ENCODE data around the gene ABCC11.

ABCC11 gene

DNA sequence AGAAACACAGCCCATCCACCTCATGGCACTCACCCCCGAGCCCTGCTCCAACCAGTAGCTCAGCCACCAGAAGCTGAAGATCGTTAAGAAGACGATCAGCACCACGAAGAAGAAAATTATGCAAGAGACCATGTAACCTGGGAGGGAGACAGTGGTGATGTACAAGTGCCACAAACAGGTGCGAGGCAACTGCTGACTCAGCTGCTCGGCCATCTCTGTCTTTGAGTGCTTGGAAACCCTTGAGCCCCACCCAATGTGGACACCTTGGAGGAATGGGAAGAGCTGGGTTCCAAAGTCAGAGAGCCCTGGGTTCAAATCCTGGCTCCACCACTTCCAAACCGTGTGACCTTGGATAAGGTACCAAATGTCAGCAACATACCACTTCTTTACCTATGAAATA, 53.5 kb downstream of the ABCC11 start:
- Histone ChIP-seq H3K18ac (ENCODE audit: low read length) (no peak overlapping the region), H3K9ac (ENCODE audit: low read length) (no peak overlapping the region), H3K36me3 (ENCODE audit: control insufficient read depth, insufficient read depth, low read length) (no peaks in the 10 kb centered on the region), H3K4ac (ENCODE audit: low read depth, low read length) (no peak overlapping the region), H2BK120ac (ENCODE audit: low read depth, low read length) (no peak overlapping the region), H3K56ac (ENCODE audit: low read length) (no peak overlapping the region), H3K27ac (ENCODE audit: low read depth, low read length) (no peak overlapping the region), H2BK5ac (ENCODE audit: low read length) (no peak overlapping the region), H4K8ac (ENCODE audit: low read depth, low read length) (no peak overlapping the region), H3K4me3 (ENCODE audit: low read length) (no peak overlapping the region), H2AK5ac (ENCODE audit: low read length) (no peak overlapping the region), H4K5ac (ENCODE audit: low read length) (no peak overlapping the region), H3K79me2 (ENCODE audit: control insufficient read depth, insufficient read depth, low read length) (no peaks in the 10 kb centered on the region), H3K4me1 (ENCODE audit: control insufficient read depth, low read depth, low read length) (no peaks in the 10 kb centered on the region), H3K79me1 (ENCODE audit: low read length) (no peaks in the 10 kb centered on the region), H3K23ac (ENCODE audit: low read length) (no peak overlapping the region), H3K4me2 (ENCODE audit: low read length) (no peak overlapping the region), H2BK15ac (replicated peaks; ENCODE audit: low read depth) (no peak overlapping the region), H3K27me3 (ENCODE audit: insufficient read depth, low read length, poor library complexity) (no peaks in the 10 kb centered on the region)
- no peak for DNase-seq
- no CpG with 5 or more reads among the region's 7 CpGs for WGBS (ENCODE audit: extremely low coverage, insufficient coverage, low lambda C conversion rate)

DNA sequence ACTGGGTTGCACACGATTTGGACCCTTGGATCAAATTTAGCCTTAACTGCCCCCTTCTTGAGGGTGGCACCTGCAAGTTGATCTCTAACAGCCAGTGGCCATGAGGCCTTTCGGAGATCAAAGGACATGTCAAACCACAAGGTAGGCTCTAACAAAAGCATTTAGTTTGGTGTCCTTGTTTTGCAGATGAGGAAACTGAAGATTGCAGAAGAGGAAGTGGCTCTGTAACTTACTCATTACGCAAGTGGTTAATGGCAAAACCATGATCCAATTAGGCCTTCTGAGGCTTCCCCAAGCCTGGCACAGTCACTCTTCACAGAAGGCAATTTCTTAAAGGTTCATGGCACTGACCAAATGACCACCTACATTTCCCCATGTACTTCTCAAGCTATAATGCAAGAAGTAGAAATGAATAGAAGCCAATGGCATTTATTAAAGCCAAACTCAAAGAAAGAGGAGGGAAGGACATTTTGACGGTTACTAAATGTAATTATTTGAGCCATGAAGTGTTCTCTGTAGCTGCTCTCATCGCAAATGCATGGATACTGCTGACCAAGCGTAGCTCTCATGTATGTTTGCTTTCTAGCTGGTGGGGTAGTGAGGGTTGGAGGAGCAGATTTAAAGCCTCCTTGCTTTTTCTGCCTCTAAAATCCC, 58.8 kb downstream of the ABCC11 start:
- WGBS (ENCODE audit: extremely low coverage, insufficient coverage, low lambda C conversion rate), result no CpG with 5 or more reads among the region's 6 CpGs
- no peak overlapping the region for H3K18ac ChIP-seq (ENCODE audit: low read length)
- H3K4me3 ChIP-seq (ENCODE audit: low read length), result no peak overlapping the region
- H2BK120ac ChIP-seq (ENCODE audit: low read depth, low read length), result no peak overlapping the region
- H2BK5ac ChIP-seq (ENCODE audit: low read length), result no peak overlapping the region
- H3K4me2 ChIP-seq (ENCODE audit: low read length), result no peak overlapping the region
- H3K27ac ChIP-seq (ENCODE audit: low read depth, low read length), result no peak overlapping the region
- no peaks in the 10 kb centered on the region for H3K79me2 ChIP-seq (ENCODE audit: control insufficient read depth, insufficient read depth, low read length)
- no peaks in the 10 kb centered on the region for H3K79me1 ChIP-seq (ENCODE audit: low read length)
- no peak overlapping the region for H3K56ac ChIP-seq (ENCODE audit: low read length)
- no peak overlapping the region for H3K23ac ChIP-seq (ENCODE audit: low read length)
- H4K5ac ChIP-seq (ENCODE audit: low read length), result no peak overlapping the region
- no peaks in the 10 kb centered on the region for H3K27me3 ChIP-seq (ENCODE audit: insufficient read depth, low read length, poor library complexity)
- DNase-seq, result no peak
- H3K4ac ChIP-seq (ENCODE audit: low read depth, low read length), result no peak overlapping the region
- H2AK5ac ChIP-seq (ENCODE audit: low read length), result no peak overlapping the region
- no peak overlapping the region for H4K8ac ChIP-seq (ENCODE audit: low read depth, low read length)
- no peak overlapping the region for H3K9ac ChIP-seq (ENCODE audit: low read length)
- H3K36me3 ChIP-seq (ENCODE audit: control insufficient read depth, insufficient read depth, low read length), result no peaks in the 10 kb centered on the region
- H2BK15ac ChIP-seq (replicated peaks; ENCODE audit: low read depth), result no peak overlapping the region
- H3K4me1 ChIP-seq (ENCODE audit: control insufficient read depth, low read depth, low read length), result no peaks in the 10 kb centered on the region

GRCh38 chr16:48187779-48188178, 59.6 kb downstream of the ABCC11 start:
- Histone ChIP-seq H3K27ac (ENCODE audit: low read depth, low read length) (no peak overlapping the region), H3K18ac (ENCODE audit: low read length) (no peak overlapping the region), H3K56ac (ENCODE audit: low read length) (no peak overlapping the region), H3K79me1 (ENCODE audit: low read length) (no peaks in the 10 kb centered on the region), H3K4me3 (ENCODE audit: low read length) (no peak overlapping the region), H2AK5ac (ENCODE audit: low read length) (no peak overlapping the region), H3K23ac (ENCODE audit: low read length) (no peak overlapping the region), H3K36me3 (ENCODE audit: control insufficient read depth, insufficient read depth, low read length) (no peaks in the 10 kb centered on the region), H3K4me1 (ENCODE audit: control insufficient read depth, low read depth, low read length) (no peaks in the 10 kb centered on the region), H3K79me2 (ENCODE audit: control insufficient read depth, insufficient read depth, low read length) (no peaks in the 10 kb centered on the region), H3K9ac (ENCODE audit: low read length) (no peak overlapping the region), H3K4me2 (ENCODE audit: low read length) (no peak overlapping the region), H4K8ac (ENCODE audit: low read depth, low read length) (no peak overlapping the region), H3K4ac (ENCODE audit: low read depth, low read length) (no peak overlapping the region), H4K5ac (ENCODE audit: low read length) (no peak overlapping the region), H3K27me3 (ENCODE audit: insufficient read depth, low read length, poor library complexity) (no peaks in the 10 kb centered on the region), H2BK15ac (replicated peaks; ENCODE audit: low read depth) (no peak overlapping the region), H2BK120ac (ENCODE audit: low read depth, low read length) (no peak overlapping the region), H2BK5ac (ENCODE audit: low read length) (no peak overlapping the region)
- DNase-seq, result no peak
- WGBS (ENCODE audit: extremely low coverage, insufficient coverage, low lambda C conversion rate), result no CpG with 5 or more reads among the region's 4 CpGs

DNA sequence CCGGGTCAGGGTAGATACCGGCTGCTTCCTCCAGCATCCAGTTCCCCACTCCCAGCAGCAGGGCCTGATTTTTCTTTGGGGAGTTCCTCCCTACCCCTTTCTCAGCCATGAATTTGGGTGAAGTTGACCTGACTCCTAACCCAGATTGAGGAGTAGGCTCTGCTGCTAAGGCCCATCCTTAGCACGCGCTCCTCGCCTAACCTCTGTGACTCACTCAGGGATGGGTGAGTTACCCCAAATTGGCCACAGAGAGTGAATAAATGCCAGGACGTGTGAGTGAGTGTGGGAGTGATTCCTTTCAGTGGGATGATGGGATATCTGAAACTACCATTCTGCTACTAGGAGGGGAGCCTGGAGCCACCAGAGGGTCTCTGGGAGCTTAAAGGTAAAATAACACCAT, 62.7 kb downstream of the ABCC11 start:
- H3K79me1 ChIP-seq (ENCODE audit: low read length), result no peaks in the 10 kb centered on the region
- H4K8ac ChIP-seq (ENCODE audit: low read depth, low read length), result no peak overlapping the region
- H3K79me2 ChIP-seq (ENCODE audit: control insufficient read depth, insufficient read depth, low read length), result no peaks in the 10 kb centered on the region
- H3K4me1 ChIP-seq (ENCODE audit: control insufficient read depth, low read depth, low read length), result no peaks in the 10 kb centered on the region
- H3K4me3 ChIP-seq (ENCODE audit: low read length), result no peak overlapping the region
- H3K23ac ChIP-seq (ENCODE audit: low read length), result no peak overlapping the region
- no peak for DNase-seq
- H3K9ac ChIP-seq (ENCODE audit: low read length), result no peak overlapping the region
- no peak overlapping the region for H4K5ac ChIP-seq (ENCODE audit: low read length)
- H2BK120ac ChIP-seq (ENCODE audit: low read depth, low read length), result no peak overlapping the region
- no peak overlapping the region for H3K4ac ChIP-seq (ENCODE audit: low read depth, low read length)
- no peak overlapping the region for H3K27ac ChIP-seq (ENCODE audit: low read depth, low read length)
- H3K36me3 ChIP-seq (ENCODE audit: control insufficient read depth, insufficient read depth, low read length), result no peaks in the 10 kb centered on the region
- H2AK5ac ChIP-seq (ENCODE audit: low read length), result no peak overlapping the region
- no CpG with 5 or more reads among the region's 6 CpGs for WGBS (ENCODE audit: extremely low coverage, insufficient coverage, low lambda C conversion rate)
- H3K27me3 ChIP-seq (ENCODE audit: insufficient read depth, low read length, poor library complexity), result no peaks in the 10 kb centered on the region
- no peak overlapping the region for H2BK5ac ChIP-seq (ENCODE audit: low read length)
- no peak overlapping the region for H3K56ac ChIP-seq (ENCODE audit: low read length)
- no peak overlapping the region for H3K4me2 ChIP-seq (ENCODE audit: low read length)
- no peak overlapping the region for H2BK15ac ChIP-seq (replicated peaks; ENCODE audit: low read depth)
- no peak overlapping the region for H3K18ac ChIP-seq (ENCODE audit: low read length)

- H3K56ac ChIP-seq (ENCODE audit: low read length), result no peak overlapping the region
- no peak overlapping the region for H2AK5ac ChIP-seq (ENCODE audit: low read length)
- H3K79me1 ChIP-seq (ENCODE audit: low read length), result no peaks in the 10 kb centered on the region
- no peak overlapping the region for H2BK5ac ChIP-seq (ENCODE audit: low read length)
- no peak overlapping the region for H3K4ac ChIP-seq (ENCODE audit: low read depth, low read length)
- H3K23ac ChIP-seq (ENCODE audit: low read length), result no peak overlapping the region
- no peak overlapping the region for H4K5ac ChIP-seq (ENCODE audit: low read length)
- no peak overlapping the region for H3K27ac ChIP-seq (ENCODE audit: low read depth, low read length)
- H3K4me2 ChIP-seq (ENCODE audit: low read length), result no peak overlapping the region
- no peaks in the 10 kb centered on the region for H3K79me2 ChIP-seq (ENCODE audit: control insufficient read depth, insufficient read depth, low read length)
- H2BK15ac ChIP-seq (replicated peaks; ENCODE audit: low read depth), result no peak overlapping the region
- H3K18ac ChIP-seq (ENCODE audit: low read length), result no peak overlapping the region
- no peaks in the 10 kb centered on the region for H3K36me3 ChIP-seq (ENCODE audit: control insufficient read depth, insufficient read depth, low read length)
- no CpG with 5 or more reads among the region's 8 CpGs for WGBS (ENCODE audit: extremely low coverage, insufficient coverage, low lambda C conversion rate)
- H3K27me3 ChIP-seq (ENCODE audit: insufficient read depth, low read length, poor library complexity), result no peaks in the 10 kb centered on the region
- H4K8ac ChIP-seq (ENCODE audit: low read depth, low read length), result no peak overlapping the region
- H3K4me3 ChIP-seq (ENCODE audit: low read length), result no peak overlapping the region
- H3K4me1 ChIP-seq (ENCODE audit: control insufficient read depth, low read depth, low read length), result no peaks in the 10 kb centered on the region
- no peak for DNase-seq
- no peak overlapping the region for H3K9ac ChIP-seq (ENCODE audit: low read length)
- no peak overlapping the region for H2BK120ac ChIP-seq (ENCODE audit: low read depth, low read length)
Observed at GRCh38 chr16:48182979-48183537, 64.3 kb downstream of the ABCC11 start.

All from mesendoderm (in vitro differentiated cells).